Middle frontal gyrus (tissue), 1 donor: ENCODE results near the gene ABHD15.

Experiments used
- DNase-seq: peaks from one replicate; pipeline ENCODE4 v3.0.0-alpha.2; 2015; ENCODE audit warnings: low spot score; ENCODE audit errors: extremely low spot score

ABHD15 gene

GRCh38 chr17:29526322-29526721 is 40.5 kb downstream of the ABHD15 start:
- DNase-seq, result no peak

- no peak for DNase-seq
These were observed 42.1 kb downstream of the ABHD15 start for GRCh38 chr17:29524692-29525091.

GRCh38 chr17:29518359-29518758 is 48.5 kb downstream of the ABHD15 start:
- DNase-seq, result no peak

GRCh38 chr17:29514792-29515191 is 52.0 kb downstream of the ABHD15 start:
- no peak for DNase-seq

- no peak for DNase-seq
These were observed 55.9 kb downstream of the ABHD15 start for GRCh38 chr17:29510953-29511352.
